Globus pallidus (tissue), 1 donor: ENCODE data around the gene AKAP13.
"Not testable (repeated sequence)": the region's sequence is repeated elsewhere in the genome, so short reads cannot be mapped to it uniquely, and the experiment has no call there.

Experiments used
- DNase-seq: peaks from one replicate; pipeline ENCODE4 v3.0.0-alpha.2; 2015; ENCODE audit warnings: low spot score

AKAP13 gene

GRCh38 chr15:85576392-85576791, 196.0 kb downstream of the AKAP13 start:
- DNase-seq, result no peak

- no peak for DNase-seq
Measured at GRCh38 chr15:85578941-85579701, 198.7 kb downstream of the AKAP13 start.

- DNase-seq, result no peak
Measured at GRCh38 chr15:85579957-85580694, 199.7 kb downstream of the AKAP13 start.

- DNase-seq, result no peak
Measured at GRCh38 chr15:85580879-85581278, 200.5 kb downstream of the AKAP13 start.

- no peak for DNase-seq
Measured at GRCh38 chr15:85581495-85581894, 201.1 kb downstream of the AKAP13 start.

- DNase-seq, result peak; percentile 39
Measured at GRCh38 chr15:85582131-85583079, 202.0 kb downstream of the AKAP13 start.

- no peak for DNase-seq
Measured at GRCh38 chr15:85583442-85583841, 203.0 kb downstream of the AKAP13 start.

- no peak for DNase-seq
Measured at GRCh38 chr15:85583923-85584390, 203.6 kb downstream of the AKAP13 start.

- no peak for DNase-seq
Measured at GRCh38 chr15:85584872-85585271, 204.5 kb downstream of the AKAP13 start.

GRCh38 chr15:85586196-85586595, 205.8 kb downstream of the AKAP13 start:
- not testable (repeated sequence) for DNase-seq

- DNase-seq, result no peak
Measured at GRCh38 chr15:85587707-85588411, 207.5 kb downstream of the AKAP13 start.

GRCh38 chr15:85588677-85589076, 208.3 kb downstream of the AKAP13 start:
- DNase-seq, result no peak

- DNase-seq, result no peak
Measured at GRCh38 chr15:85589851-85590250, 209.4 kb downstream of the AKAP13 start.

GRCh38 chr15:85591622-85592021, 211.2 kb downstream of the AKAP13 start:
- no peak for DNase-seq

GRCh38 chr15:85592148-85592547, 211.7 kb downstream of the AKAP13 start:
- DNase-seq, result no peak

- no peak for DNase-seq
Measured at GRCh38 chr15:85593809-85594445, 213.5 kb downstream of the AKAP13 start.

GRCh38 chr15:85595804-85596536, 215.6 kb downstream of the AKAP13 start:
- DNase-seq, result no peak

GRCh38 chr15:85597155-85597815, 216.9 kb downstream of the AKAP13 start:
- DNase-seq, result no peak

- no peak for DNase-seq
Measured at GRCh38 chr15:85598219-85598618, 217.8 kb downstream of the AKAP13 start.
